ENCODE data around the gene TIMP3. TPM values are rescaled to one million over a fixed set of nuclear protein-coding genes. Genes with fewer than 3 reads are reported as not detected.

TIMP3 gene
- total and polyA plus RNA-seq, 2 donors (not counting 3 experiments of a cell fraction or from before 2014, with no cell fraction given), result 0.22 to 2.0 TPM

DNA sequence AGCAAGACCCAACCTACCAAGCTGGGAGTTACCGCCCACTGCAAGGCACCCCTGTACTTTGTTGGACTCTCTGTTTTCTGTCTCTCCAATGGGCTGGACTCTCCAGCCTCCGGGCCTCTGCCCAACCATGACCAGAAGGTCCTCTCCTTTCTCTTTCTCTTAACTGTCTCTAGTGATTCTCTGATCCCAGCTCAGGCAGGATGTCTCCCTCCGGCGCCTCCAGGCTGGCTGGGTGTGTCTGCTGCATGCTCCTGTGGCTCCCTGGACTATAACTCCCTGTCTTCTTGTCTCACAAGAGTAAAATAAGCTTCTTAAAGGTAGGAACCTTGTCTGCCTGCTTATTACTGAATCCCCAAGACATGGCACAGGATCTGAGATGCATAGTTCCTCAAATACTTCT is 36.3 kb downstream of the TIMP3 start:
- ChIA-PET CTCF (no interaction called here), POLR2A (no interaction called here)
- Histone ChIP-seq H3K4me3 (replicated peaks in 1 of 3; ENCODE audit: insufficient read depth in 1 of 3, low read depth in 1 of 3, low read length in 3 of 3) (no peak overlapping the region), H4K20me1 (replicated peaks; ENCODE audit: control insufficient read depth, extremely low read depth, insufficient read depth, low read length) (no peaks in the 10 kb centered on the region), H3K79me2 (ENCODE audit: control insufficient read depth, insufficient read depth, low read length) (no peaks in the 10 kb centered on the region), H3K36me3 (ENCODE audit: control insufficient read depth in 2 of 2, extremely low read depth in 1 of 2, insufficient read depth in 2 of 2, low read length in 2 of 2) (no peaks in the 10 kb centered on the region), H2AFZ (ENCODE audit: low read depth, low read length) (no peak overlapping the region), H3K27me3 (ENCODE audit: control insufficient read depth in 2 of 2, insufficient read depth in 2 of 2, low read length in 2 of 2) (no peaks in the 10 kb centered on the region), H3K9me3 (replicated peaks; ENCODE audit: control insufficient read depth, insufficient read depth, low read length) (no peaks in the 10 kb centered on the region), H3K9ac (replicated peaks; ENCODE audit: extremely low read depth, insufficient read depth, low read length) (no peak overlapping the region), H3K9me1 (replicated peaks; ENCODE audit: control insufficient read depth, extremely low read depth, insufficient read depth, low read length) (no peaks in the 10 kb centered on the region), H3K4me2 (ENCODE audit: insufficient read depth, low read length) (no peak overlapping the region), H3K4me1 (ENCODE audit: control insufficient read depth, extremely low read depth, insufficient read depth, low read length) (no peaks in the 10 kb centered on the region), H3K27ac (ENCODE audit: insufficient read depth, low read depth, low read length) (no peak overlapping the region)
- intact Hi-C loops (cut with micrococcal nuclease), result no loop called here
- FAIRE-seq (no peak), DNase-seq (ENCODE audit: low read depth, low spot score) (no peak)
- dilution Hi-C loops (cut with MboI; ENCODE audit: extremely low pct_ligation_motif_present, low sequenced_read_pairs), result no loop called here
- no peak for TF ChIP-seq GATA2 (IDR thresholded peaks at IDR 0.05; ENCODE audit: insufficient read depth, insufficient read length, low read depth, low read length)
- TF ChIP-seq JUN (IDR thresholded peaks at IDR 0.05; ENCODE audit: borderline replicate concordance, insufficient read depth, insufficient read length, low read depth), result no peak
- TF ChIP-seq, protein P1, sequence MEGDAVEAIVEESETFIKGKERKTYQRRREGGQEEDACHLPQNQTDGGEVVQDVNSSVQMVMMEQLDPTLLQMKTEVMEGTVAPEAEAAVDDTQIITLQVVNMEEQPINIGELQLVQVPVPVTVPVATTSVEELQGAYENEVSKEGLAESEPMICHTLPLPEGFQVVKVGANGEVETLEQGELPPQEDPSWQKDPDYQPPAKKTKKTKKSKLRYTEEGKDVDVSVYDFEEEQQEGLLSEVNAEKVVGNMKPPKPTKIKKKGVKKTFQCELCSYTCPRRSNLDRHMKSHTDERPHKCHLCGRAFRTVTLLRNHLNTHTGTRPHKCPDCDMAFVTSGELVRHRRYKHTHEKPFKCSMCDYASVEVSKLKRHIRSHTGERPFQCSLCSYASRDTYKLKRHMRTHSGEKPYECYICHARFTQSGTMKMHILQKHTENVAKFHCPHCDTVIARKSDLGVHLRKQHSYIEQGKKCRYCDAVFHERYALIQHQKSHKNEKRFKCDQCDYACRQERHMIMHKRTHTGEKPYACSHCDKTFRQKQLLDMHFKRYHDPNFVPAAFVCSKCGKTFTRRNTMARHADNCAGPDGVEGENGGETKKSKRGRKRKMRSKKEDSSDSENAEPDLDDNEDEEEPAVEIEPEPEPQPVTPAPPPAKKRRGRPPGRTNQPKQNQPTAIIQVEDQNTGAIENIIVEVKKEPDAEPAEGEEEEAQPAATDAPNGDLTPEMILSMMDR (IDR thresholded peaks at IDR 0.05; ENCODE audit: extremely low read depth in 1 of 2, insufficient read depth in 1 of 2, low read depth in 1 of 2, low read length in 2 of 2), result no peak
- TF ChIP-seq, protein P2, sequence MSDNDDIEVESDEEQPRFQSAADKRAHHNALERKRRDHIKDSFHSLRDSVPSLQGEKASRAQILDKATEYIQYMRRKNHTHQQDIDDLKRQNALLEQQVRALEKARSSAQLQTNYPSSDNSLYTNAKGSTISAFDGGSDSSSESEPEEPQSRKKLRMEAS (IDR thresholded peaks at IDR 0.05; ENCODE audit: insufficient read depth, insufficient read length), result no peak
- TF ChIP-seq POLR2AphosphoS5 (IDR thresholded peaks at IDR 0.05; ENCODE audit: insufficient read depth, low read depth, low read length), result no peak
- no peak for TF ChIP-seq MYC (IDR thresholded peaks at IDR 0.05; ENCODE audit: low read depth, low read length)
- no peak for TF ChIP-seq FOS (IDR thresholded peaks at IDR 0.05; ENCODE audit: borderline replicate concordance, insufficient read depth, low read length)
- BruUV-seq (replicated peaks), result no TSS peak
